Thyroid gland (tissue), 4 donors: ENCODE measurements around the gene TFPI.

ENCODE experiments used
- CTCF ChIP-seq, 6 experiments: fragments of 200-600 bp in 3 of 6; fragments of 450-650 bp in 3 of 6; sonication (generic) in 3 of 6; IDR thresholded peaks; one replicate each; pipeline ENCODE4 v1.5.1; 2016 to 2019; ENCODE audit warnings: antibody characterized with exemption in 6 of 6, mild to moderate bottlenecking in 2 of 6, inconsistent platforms in 1 of 6, moderate library complexity in 1 of 6
- POLR2A ChIP-seq, 2 donors: fragments of 450-650 bp; IDR thresholded peaks; one replicate each; pipeline ENCODE4 v1.6.1; 2017; ENCODE audit warnings: antibody characterized with exemption in 2 of 2, mild to moderate bottlenecking in 2 of 2, moderate library complexity in 1 of 2

- TF ChIP-seq CTCF (IDR thresholded peaks at IDR 0.05) (no peak), POLR2A (IDR thresholded peaks at IDR 0.05) (no peak)
Measured at GRCh38 chr2:187424146-187424545, 130.1 kb downstream of the TFPI start.
